GM18505 (cell line): ENCODE results near the gene C11orf16.
"Not testable (repeated sequence)": the region's sequence is repeated elsewhere in the genome, so short reads cannot be mapped to it uniquely, and the experiment has no call there.

Source experiments
- ATAC-seq: cut with Tn5 transposase; IDR thresholded peaks from one replicate; pipeline ENCODE4 v1.9.1; 2021; ENCODE audit not compliant: unreplicated experiment
- POLR2A ChIP-seq: IDR thresholded peaks from 4 replicates; pipeline ENCODE4 v1.6.1; 2011; ENCODE audit warnings: borderline replicate concordance; ENCODE audit not compliant: insufficient read depth, insufficient read length; ENCODE audit errors: extremely low read depth

C11orf16 gene, protein sequence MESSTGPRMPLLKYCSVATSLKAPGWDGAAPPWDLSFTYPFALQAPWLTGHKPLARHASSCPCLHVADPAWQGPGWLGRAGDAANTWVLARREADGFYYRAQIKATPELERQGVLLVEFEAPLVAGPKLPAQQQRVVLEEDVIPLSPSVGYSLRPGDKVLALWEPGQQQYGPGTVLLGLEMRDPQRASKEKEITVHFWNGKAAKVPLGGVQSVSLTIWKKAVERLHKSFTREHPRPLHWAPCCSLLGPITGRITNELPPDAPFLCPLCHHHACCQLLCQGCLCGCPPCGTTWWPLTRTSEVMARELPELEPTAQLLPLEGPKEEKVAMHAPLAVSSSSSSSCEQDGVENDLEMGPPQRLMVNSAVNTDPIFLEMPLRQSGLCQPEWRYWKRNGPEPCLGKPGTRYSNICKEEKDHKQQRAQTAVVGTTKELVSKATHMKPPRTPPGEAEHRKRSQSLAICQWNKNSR

DNA sequence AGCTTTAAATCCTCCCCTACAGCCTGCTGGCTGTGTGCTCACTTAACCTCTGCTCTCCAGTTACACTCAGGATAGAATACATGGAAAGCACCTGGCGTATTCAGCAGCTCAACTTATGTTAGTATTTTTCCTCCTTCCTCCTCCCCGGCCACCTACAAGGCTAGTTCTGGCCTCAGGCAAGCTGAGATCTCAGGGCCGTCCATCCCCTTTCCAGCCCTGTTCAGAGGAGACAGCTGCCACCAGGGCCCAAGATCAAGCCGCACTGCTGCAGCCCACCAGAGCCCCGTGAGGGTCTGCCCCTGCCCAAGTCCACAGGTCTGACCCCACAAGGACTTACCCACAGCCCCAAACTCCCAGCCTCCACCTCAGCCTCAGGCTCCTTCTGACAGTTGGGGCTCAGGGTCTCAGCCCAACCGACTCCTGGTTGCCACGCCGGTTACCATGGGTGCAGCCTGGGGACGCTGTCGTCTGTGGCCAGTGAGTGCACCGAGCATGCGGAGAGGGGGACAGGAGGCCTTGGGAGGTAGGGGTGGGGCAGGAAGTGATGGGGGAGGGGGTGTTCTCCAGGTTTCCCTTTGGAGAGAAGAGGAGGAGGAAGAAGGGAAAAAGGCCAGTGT lies at the start of gene C11orf16:
TSS of gene C11orf16 (minus strand) at position 384 of the 617 bp plus-strand sequence. CDS start 639 bp downstream, outside the sequence.
- no peak for TF ChIP-seq POLR2A
- no peak for ATAC-seq

DNA sequence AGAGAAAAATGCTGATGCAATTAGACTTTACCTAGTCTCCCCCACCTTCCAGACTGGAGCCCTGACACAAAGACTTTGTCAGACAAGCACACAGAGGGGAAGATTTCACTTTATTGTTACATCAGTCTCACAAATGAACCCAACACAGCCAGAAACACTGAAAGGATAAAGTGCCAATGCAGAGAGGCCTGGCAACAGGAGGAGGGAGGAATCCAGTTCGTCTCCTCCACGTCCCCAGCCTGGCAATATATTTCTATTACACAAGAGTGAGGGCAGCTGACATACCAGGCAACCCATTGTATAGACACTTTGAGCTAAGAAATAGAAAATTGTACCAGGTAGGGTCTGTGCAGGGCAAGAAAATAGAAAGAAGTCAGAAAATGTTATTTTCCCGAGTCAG lies 47.7 kb upstream of the C11orf16 start:
- no peak for TF ChIP-seq POLR2A
- ATAC-seq: no peak

DNA sequence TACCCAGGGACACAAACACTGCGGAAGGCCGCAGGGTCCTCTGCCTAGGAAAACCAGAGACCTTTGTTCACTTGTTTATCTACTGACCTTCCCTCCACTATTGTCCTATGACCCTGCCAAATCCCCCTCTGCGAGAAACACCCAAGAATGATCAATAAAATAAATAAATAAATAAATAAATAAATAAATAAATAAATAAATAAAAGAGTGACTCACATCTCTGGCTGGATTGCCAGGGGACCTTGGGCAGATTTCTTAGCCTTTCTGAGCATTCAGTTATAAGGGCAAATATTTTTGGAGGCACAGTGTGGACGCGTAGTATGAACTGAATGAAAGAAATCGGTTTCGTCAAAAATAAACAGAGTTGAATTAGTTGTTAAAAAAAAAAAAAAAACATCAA lies 46.6 kb upstream of the C11orf16 start:
- ATAC-seq: not testable (repeated sequence)

DNA sequence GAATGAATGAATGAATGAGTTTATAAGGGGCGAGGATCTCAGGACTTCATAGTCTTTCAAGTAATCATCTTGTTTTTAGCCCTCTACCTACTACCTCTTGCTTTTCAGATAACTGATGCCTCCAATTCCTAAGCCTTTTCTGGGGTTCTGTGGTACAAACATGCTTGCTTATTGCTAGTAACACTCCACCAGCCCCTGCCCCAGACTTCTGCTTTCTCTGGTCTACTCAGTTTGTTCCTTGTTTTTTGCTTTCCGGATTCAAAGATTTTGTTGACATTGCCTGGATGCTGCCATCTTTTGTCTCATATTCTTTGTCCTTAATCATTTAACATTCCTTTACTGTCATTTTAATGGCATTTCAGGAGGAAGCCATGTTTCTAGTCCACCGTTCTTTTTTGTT lies 40.4 kb upstream of the C11orf16 start:
- no peak for ATAC-seq
- no peak for TF ChIP-seq POLR2A

DNA sequence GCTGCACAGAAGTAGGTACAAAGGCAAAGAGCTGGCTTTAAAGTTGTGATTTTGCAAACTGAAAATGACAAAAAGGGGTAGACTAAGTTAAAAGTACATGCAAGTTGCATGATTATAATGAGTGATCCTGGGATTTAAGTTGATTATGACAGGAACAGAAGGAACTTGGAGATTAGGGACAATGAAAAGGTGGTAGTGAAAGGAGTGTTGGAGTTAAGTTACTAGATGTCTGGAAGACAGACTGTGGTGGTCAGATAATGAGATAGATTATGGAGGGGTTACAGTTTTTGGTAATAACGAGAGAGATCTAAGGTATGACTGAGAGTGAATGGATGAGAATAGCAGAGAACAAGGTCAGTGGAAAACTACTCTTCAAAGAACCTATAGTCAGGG lies 39.2 kb upstream of the C11orf16 start:
- no peak for ATAC-seq
- TF ChIP-seq POLR2A: no peak

DNA sequence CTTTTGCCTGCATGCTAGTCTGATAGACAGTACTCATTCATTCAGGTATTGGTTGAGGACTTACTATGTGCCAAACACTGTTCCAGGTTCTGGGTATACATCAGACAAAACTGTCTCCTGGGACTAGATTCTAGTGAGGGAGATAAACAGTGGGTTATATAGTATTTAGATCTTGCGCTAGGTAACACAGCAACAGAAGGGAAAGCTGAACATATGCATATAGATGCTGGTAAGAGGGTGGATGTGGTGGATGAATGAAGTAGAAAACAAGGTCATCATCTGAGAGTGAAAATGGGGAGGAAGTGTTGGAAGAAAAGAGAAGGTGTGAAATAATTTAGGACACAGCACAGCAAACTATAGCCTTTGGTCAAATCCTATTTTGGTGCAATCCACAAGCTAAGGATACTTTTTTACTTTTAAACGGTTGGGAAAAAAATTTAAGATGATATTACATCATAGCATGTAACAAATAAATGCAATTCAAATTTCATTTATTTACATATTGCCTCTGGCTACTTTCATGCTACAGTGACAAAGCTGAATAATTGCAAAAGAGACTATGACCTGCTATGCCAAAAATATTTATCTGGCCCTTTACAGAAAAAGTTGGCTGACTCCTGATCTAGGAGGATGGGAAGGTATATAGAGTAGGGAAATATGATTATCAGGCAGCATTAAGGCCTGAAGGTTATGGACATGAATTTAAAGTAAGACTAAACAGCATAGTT lies 38.6 kb upstream of the C11orf16 start:
- ATAC-seq: no peak
- no peak for TF ChIP-seq POLR2A

DNA sequence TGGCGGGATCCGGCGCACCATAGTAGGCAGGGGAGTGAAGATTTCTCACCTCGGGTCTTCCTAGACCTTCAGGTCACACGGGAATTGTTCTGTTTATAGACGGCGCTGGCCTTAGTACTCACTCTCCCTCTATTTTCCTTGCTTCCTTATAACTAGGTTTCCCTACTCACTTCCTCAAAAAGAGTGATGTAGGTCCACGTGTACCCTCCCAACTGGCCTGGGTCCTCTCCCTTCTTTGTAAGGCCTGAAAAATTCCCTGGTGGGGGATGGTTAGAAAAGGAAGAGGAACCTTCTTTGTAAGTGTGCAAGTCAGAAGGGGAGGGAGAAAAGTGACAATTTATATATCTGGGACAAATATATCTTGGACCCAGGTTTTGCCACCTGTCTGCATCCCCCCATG lies 34.4 kb upstream of the C11orf16 start:
- ATAC-seq: no peak
- no peak for TF ChIP-seq POLR2A

DNA sequence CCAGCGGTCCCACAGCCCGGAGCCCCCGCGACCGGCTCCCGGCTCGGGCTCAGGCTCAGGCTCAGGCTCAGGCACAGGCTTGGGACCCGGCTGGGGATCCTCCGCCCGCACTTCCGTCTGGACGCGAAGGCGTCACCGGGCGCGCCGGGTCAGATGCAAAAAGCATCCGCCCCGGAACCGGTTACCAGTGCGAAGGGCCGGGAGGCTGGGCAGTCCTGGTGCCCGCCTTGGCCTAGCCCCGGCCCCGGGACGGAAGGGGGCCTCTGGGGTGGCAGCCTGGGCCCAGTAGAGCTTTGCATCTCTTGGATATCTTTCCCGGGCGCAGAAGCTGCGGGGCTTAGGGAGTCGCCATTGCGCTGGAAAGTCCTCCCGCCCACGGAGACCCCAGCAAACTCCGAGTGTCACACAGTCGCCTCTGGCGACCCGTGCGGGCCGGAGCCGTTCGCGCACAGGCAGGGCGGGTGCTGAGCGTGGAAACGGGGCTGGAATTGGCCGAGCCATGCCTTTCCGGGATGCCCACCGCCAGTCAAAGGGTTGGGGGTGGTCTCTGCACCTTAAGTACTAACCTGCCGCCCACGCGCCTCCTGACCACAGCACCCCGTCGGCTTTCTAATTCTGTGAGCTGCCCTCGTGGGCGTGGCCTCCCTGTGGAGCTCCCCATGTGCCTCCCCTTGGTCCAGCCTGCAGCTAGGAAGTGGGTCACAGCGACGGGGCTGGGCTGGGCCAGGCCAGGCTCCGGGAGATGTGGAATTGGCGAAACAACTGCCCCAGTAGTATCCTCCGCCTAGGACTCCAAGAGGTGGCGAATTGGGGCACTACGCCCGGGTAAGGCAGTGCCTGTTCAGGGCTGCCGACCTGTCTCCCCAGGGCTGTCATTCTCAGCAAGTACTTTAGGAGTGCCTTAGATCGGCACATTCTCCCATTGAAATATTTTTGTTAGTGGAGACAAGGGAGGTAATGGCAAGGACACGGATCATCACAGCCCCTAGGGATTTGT lies 31.9 kb upstream of the C11orf16 start, which contains the start of gene TMEM9B:
TSS of gene TMEM9B (minus strand) at position 119 of the 997 bp plus-strand sequence. CDS start 129 bp downstream, outside the sequence.
- peak; percentile 83 for TF ChIP-seq POLR2A
- peak; percentile 73 for ATAC-seq

DNA sequence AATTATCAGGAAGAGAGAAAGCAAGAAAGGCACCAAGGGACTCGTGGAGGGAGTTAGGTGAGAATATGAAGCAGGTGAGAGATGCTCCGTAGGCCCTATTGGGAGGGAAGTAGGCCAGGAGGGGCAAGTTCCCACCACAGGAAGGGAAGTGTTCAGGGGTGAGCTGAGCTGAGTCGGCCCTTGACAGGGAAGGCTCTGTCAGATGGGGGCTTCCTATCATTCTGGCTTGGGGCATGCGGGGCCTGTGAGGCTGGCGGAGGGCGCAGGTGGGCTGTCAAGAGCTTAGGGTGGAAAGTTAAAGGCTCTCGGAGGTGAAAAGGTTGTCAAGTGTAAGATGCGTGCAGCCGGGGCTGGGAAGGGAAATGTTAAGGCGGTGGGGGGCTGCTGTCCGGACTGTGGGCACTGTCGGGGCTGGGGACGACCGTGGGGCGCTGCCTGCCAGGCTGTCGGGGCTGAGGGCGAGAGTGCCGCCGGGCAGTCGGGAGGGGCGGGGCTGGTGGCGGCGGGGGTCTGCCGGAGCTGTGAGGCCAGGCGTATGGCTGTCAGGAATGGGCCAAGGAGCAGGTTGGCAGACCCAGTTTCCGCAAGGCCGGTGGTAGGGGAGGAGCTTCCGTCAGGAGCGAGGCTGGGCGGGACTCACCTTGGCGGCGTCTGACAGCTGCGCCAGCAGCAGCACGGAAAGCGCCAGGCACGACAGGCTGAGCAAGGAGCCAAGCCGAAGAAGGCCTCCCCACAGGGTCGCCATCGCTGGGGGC lies 31.0 kb upstream of the C11orf16 start:
- peak; percentile 58 for ATAC-seq
- no peak for TF ChIP-seq POLR2A

DNA sequence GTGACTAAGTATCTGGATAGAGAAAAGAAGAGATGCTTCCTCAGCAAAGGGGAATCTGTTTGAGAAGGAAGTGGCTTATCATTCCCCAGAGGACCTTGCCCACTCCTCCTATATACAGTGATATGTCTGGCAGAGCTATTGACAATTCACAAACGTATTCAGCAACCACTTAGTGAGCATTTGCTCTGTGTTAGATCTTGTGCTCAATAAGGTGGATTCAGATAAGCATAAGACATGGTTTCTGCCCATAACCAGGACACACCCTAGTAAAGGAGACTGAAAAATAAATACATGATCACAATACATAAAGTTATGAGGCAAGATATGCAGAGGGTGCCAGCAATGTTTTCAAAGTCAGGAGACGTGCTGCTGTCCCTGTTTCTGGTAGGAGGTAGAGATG lies 30.1 kb upstream of the C11orf16 start:
- ATAC-seq: no peak

DNA sequence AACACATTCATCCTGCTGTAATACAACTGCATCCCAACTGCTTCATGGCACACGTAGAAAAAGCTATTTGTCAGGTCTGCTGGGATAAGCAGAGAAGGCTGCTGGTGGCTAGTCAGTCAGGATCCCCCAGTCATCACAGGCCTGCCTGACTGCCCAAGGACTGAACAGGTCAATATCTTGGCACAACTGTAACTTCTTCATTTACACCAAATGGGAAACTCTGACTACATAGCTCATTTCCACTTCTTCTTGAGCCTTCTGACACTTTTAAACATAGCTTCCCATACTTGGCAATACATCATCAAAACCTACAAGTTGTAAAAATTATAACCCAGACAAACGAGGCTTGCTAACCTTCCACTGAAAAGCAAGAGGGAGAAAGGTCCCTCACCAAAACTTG lies 28.7 kb upstream of the C11orf16 start:
- no peak for TF ChIP-seq POLR2A
- no peak for ATAC-seq

More for the DNA sequence above, 30.1 kb upstream of the C11orf16 start:
- TF ChIP-seq POLR2A: no peak
